ENCODE results near the gene RNF224.

DNA sequence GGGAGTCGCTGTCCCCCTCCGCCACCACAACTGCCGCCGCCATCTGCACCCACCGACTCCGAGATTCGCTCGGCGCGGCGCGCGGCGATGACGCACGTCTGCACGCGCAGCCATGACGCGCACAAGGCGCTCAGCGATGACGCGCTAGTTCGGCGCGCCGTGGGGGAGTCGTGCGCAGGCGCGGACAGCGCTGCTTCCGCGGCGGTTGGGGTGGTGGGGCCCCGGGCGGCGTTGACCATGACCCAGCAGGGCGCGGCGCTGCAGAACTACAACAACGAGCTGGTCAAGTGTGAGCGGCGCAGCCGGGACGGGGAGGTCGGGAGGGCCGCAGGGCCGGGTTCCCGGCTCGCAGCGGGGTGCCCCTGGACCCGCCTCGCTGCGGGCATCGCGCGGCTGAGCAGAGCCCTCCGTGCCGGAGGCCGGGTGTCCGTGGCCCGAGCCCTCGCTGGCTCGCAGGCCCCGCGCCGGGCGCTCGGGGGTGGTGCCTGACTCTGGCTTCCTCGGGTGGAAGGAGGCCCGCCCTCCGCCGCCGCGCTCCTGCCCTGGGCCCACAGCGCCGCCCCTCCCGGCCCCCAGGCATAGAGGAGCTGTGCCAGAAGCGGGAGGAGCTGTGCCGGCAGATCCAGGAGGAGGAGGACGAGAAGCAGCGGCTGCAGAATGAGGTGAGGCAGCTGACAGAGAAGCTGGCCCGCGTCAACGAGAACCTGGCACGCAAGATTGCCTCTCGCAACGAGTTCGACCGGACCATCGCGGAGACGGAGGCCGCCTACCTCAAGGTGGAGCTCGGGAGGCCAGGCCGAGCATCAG is 38.6 kb upstream of the RNF224 start, which contains the start of the genes ANAPC2 and SSNA1:
- TF ChIP-seq SP1 (IDR thresholded peaks at IDR 0.05) (peak; percentile 22), YY1 (IDR thresholded peaks at IDR 0.05) (no peak), NR2F2 (IDR thresholded peaks at IDR 0.05) (no peak), JUND (IDR thresholded peaks at IDR 0.05) (no peak), TAF1 (conservative IDR thresholded peaks at IDR 0.05) (no peak), FOXA2 (IDR thresholded peaks at IDR 0.05) (no peak), RAD21 (IDR thresholded peaks at IDR 0.05) (peak in 1 of 2 donors; percentile 55), EGR1 (IDR thresholded peaks at IDR 0.05; ENCODE audit: low read depth in 2 of 2) (no peak), HNF4A (conservative IDR thresholded peaks at IDR 0.05) (no peak), REST (IDR thresholded peaks at IDR 0.05) (no peak)
- TF ChIP-seq, protein P1, sequence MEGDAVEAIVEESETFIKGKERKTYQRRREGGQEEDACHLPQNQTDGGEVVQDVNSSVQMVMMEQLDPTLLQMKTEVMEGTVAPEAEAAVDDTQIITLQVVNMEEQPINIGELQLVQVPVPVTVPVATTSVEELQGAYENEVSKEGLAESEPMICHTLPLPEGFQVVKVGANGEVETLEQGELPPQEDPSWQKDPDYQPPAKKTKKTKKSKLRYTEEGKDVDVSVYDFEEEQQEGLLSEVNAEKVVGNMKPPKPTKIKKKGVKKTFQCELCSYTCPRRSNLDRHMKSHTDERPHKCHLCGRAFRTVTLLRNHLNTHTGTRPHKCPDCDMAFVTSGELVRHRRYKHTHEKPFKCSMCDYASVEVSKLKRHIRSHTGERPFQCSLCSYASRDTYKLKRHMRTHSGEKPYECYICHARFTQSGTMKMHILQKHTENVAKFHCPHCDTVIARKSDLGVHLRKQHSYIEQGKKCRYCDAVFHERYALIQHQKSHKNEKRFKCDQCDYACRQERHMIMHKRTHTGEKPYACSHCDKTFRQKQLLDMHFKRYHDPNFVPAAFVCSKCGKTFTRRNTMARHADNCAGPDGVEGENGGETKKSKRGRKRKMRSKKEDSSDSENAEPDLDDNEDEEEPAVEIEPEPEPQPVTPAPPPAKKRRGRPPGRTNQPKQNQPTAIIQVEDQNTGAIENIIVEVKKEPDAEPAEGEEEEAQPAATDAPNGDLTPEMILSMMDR (IDR thresholded peaks at IDR 0.05; ENCODE audit: low read depth, low read length, missing input control), result peak; percentile 12
- TF ChIP-seq, protein P2, sequence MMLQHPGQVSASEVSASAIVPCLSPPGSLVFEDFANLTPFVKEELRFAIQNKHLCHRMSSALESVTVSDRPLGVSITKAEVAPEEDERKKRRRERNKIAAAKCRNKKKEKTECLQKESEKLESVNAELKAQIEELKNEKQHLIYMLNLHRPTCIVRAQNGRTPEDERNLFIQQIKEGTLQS (IDR thresholded peaks at IDR 0.05), result no peak
